ENCODE results near the gene PSME2.

DNA sequence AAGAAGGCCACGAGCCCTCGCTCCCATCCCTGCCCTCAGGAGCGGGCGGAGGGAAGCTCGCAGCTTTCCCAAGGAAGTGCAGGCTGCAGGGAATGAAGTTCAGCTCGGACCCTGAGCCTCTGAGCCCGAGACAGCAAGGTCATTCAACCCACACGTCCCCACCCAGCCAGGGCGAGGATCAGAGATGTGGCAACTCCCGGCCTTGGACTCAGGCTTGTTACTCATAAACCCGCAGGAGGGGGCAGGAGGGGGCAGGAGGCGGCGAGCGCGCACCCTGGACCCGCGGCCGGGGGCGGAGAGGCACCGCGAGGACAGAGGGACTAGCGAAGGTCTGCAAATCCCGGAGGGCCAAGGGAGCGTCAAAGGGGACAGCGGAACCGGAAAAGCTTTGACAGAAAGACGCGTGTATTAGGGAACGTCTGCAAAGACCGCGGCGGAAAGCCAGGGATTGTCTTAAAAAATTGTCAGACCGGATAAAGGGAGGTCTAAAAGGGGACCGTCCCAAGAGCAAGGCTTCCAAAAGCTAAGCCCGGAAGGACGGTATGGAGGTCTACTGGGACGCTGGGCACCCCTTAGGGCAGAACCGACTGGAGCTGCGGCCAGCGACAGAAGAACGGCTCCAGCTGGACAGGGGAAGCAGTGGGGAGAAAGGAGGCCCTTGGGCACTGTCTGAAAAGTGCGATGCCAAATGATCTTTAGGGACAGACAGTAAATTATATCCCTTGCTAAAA, 32.4 kb downstream of the PSME2 start:
- peak; percentile 79 for TF ChIP-seq POLR2A (IDR thresholded peaks at IDR 0.05; ENCODE audit: low read depth, low read length)
- TF ChIP-seq, protein P1, sequence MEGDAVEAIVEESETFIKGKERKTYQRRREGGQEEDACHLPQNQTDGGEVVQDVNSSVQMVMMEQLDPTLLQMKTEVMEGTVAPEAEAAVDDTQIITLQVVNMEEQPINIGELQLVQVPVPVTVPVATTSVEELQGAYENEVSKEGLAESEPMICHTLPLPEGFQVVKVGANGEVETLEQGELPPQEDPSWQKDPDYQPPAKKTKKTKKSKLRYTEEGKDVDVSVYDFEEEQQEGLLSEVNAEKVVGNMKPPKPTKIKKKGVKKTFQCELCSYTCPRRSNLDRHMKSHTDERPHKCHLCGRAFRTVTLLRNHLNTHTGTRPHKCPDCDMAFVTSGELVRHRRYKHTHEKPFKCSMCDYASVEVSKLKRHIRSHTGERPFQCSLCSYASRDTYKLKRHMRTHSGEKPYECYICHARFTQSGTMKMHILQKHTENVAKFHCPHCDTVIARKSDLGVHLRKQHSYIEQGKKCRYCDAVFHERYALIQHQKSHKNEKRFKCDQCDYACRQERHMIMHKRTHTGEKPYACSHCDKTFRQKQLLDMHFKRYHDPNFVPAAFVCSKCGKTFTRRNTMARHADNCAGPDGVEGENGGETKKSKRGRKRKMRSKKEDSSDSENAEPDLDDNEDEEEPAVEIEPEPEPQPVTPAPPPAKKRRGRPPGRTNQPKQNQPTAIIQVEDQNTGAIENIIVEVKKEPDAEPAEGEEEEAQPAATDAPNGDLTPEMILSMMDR (IDR thresholded peaks at IDR 0.05; ENCODE audit: extremely low read depth in 1 of 2, insufficient read depth in 1 of 2, low read depth in 1 of 2, low read length in 2 of 2): no peak
- TF ChIP-seq, protein P2, sequence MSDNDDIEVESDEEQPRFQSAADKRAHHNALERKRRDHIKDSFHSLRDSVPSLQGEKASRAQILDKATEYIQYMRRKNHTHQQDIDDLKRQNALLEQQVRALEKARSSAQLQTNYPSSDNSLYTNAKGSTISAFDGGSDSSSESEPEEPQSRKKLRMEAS (IDR thresholded peaks at IDR 0.05; ENCODE audit: insufficient read depth, insufficient read length): no peak
- no peak for TF ChIP-seq EZH2 (IDR thresholded peaks at IDR 0.05; ENCODE audit: borderline replicate concordance, low read depth, low read length, severe bottlenecking)
- no peak for TF ChIP-seq GATA2 (IDR thresholded peaks at IDR 0.05; ENCODE audit: insufficient read depth, insufficient read length, low read depth, low read length)
- TF ChIP-seq JUN (IDR thresholded peaks at IDR 0.05; ENCODE audit: borderline replicate concordance, insufficient read depth, insufficient read length, low read depth): no peak
- no peak for TF ChIP-seq MYC (IDR thresholded peaks at IDR 0.05; ENCODE audit: low read depth, low read length)
- peak; percentile 45 for TF ChIP-seq POLR2AphosphoS5 (IDR thresholded peaks at IDR 0.05; ENCODE audit: insufficient read depth, low read depth, low read length)
- TF ChIP-seq FOS (IDR thresholded peaks at IDR 0.05; ENCODE audit: borderline replicate concordance, insufficient read depth, low read length): no peak
